ENCODE data around the gene CIAO2B. TPM values are rescaled to one million over a fixed set of nuclear protein-coding genes. Genes with fewer than 3 reads are reported as not detected.
A peak's percentile ranks its signal among the peaks of the same experiment; 100 is the strongest.
"Not testable (repeated sequence)": the region's sequence is repeated elsewhere in the genome, so short reads cannot be mapped to it uniquely, and the experiment has no call there.

The CIAO2B gene
- total and polyA plus RNA-seq, 12 donors = 80.7 to 258 (median 112) TPM

GRCh38 chr16:66898207-66898606 lies 36.0 kb downstream of the CIAO2B start:
- Histone ChIP-seq H3K36me3 (replicated peaks in 1 of 2) (no peaks in the 10 kb centered on the region), H3K9me3 (replicated peaks in 1 of 3) (no peaks in the 10 kb centered on the region), H3K27ac (peak overlapping the region in 4 of 5 donors; percentile 28 to 88 (median 61)), H3K4me3 (no peak overlapping the region), H3K27me3 (no peaks in the 10 kb centered on the region), H3K4me1 (replicated peaks in 1 of 2) (peaks cover 20 to 29% of the 10 kb centered on the region in 2 donors)
- TF ChIP-seq POLR2A (IDR thresholded peaks at IDR 0.05) = peak in 1 of 2 donors; percentile 26
- no peak for TF ChIP-seq CTCF (IDR thresholded peaks at IDR 0.05)
- WGBS, 4 donors = 29 to 32% (median 30%) methylated on average over 3 of the region's 3 CpGs
- intact Hi-C loops (cut with DNase I) = loop anchor here (5.0 kb wide), 2 partner anchors 34 to 44 kb away; partner anchors contain the start of gene CIAO2B (in 1 of the 2)
- DNase-seq = peak; percentile 73 to 94 (median 85)

GRCh38 chr16:66896682-66897081 lies 37.5 kb downstream of the CIAO2B start:
- peak overlapping the region in 1 of 5 donors; percentile 66 for H3K27ac ChIP-seq
- 76 to 86% (median 83%) methylated on average over 5 of the region's 5 CpGs for WGBS, 4 donors
- not testable (repeated sequence) for H3K9me3 ChIP-seq (replicated peaks in 1 of 3); DNase-seq; H3K4me3 ChIP-seq; H3K27me3 ChIP-seq; H3K36me3 ChIP-seq (replicated peaks in 1 of 2)
- H3K4me1 ChIP-seq (replicated peaks in 1 of 2) = peaks cover 20 to 29% of the 10 kb centered on the region in 2 donors
- intact Hi-C loops (cut with DNase I) = loop anchor here (5.0 kb wide), 2 partner anchors 36 to 46 kb away; partner anchors contain the start of gene CIAO2B (in 1 of the 2)

DNA sequence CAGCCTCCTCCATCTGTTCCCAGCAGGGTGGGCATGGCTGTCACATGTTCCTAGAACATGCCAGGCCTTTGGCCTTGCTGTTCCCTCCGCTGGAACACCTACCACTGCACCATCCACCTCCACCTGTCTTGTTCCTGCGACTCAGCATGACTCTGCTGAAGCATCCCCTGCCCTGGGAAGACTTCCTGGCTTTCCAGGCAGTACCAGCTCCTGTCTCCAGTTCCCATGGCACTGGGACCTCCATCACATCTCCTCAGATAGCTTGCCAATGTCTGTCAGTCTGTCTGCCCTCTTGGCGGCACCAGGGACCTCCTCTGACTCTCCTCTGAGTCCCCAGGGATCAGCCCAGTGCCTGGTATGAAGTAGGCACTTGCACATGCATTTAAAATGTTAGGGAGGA lies 38.2 kb downstream of the CIAO2B start:
- Histone ChIP-seq H3K27ac (no peak overlapping the region), H3K27me3 (no peaks in the 10 kb centered on the region), H3K4me1 (replicated peaks in 1 of 2) (peaks cover 20 to 29% of the 10 kb centered on the region in 2 donors), H3K4me3 (no peak overlapping the region), H3K9me3 (replicated peaks in 1 of 3) (no peaks in the 10 kb centered on the region), H3K36me3 (replicated peaks in 1 of 2) (no peaks in the 10 kb centered on the region)
- no peak for TF ChIP-seq POLR2A (IDR thresholded peaks at IDR 0.05)
- TF ChIP-seq CTCF (IDR thresholded peaks at IDR 0.05) = no peak
- no peak for DNase-seq
- intact Hi-C loops (cut with DNase I) = loop anchor here (5.0 kb wide), 2 partner anchors 36 to 46 kb away; partner anchors contain the start of gene CIAO2B (in 1 of the 2)
- 92 to 100% (median 97%) methylated on average over 3 of the region's 3 CpGs for WGBS, 4 donors

DNA sequence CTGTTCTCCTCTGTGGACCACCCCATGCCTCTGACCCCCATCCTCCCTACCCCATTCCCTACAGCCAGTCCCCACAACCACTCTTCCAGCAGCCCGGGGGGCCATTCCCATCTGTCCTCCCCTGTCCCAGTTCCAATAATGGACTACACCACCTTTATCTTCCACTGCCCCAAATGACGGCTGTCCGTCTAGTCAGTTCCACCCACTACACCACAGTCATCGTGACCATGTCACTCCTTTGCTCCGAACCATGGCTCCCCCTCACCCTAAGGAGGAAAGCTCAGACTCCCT lies 38.6 kb downstream of the CIAO2B start:
- no peaks in the 10 kb centered on the region for H3K27me3 ChIP-seq
- H3K4me3 ChIP-seq = no peak overlapping the region
- H3K36me3 ChIP-seq (replicated peaks in 1 of 2) = no peaks in the 10 kb centered on the region
- no peak for TF ChIP-seq CTCF (IDR thresholded peaks at IDR 0.05)
- no peak for TF ChIP-seq POLR2A (IDR thresholded peaks at IDR 0.05)
- intact Hi-C loops (cut with DNase I) = loop anchor here (5.0 kb wide), 2 partner anchors 37 to 47 kb away; partner anchors contain the start of gene CIAO2B (in 1 of the 2)
- H3K9me3 ChIP-seq (replicated peaks in 1 of 3) = no peaks in the 10 kb centered on the region
- no peak overlapping the region for H3K27ac ChIP-seq
- WGBS, 4 donors = 76 to 87% (median 82%) methylated on average over 5 of the region's 5 CpGs
- peaks cover 20 to 29% of the 10 kb centered on the region in 2 donors for H3K4me1 ChIP-seq (replicated peaks in 1 of 2)
- DNase-seq = no peak

Data from adrenal gland (tissue), 12 donors.